Measurements from ENCODE around the gene CRBN.

CRBN gene

DNA sequence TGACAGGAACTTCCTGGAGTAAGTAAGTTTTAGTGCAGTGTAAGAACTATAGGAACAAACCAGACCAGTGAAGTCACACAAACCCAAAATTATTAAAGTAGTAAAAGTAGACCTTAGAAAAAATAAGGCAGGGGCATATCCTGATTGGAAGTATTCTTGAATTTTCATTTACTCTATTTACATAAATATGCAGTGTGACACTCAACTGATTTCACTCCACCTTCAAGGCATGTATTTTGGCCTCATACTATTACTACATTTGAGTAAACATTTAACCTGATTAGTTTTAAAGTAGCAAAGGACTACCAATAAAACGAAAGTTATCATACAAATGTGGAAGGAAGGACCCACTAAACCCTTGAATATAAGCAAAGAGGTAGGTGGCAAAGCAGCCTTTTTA lies 29.9 kb downstream of the CRBN start:
- Mint-ChIP-seq H3K27ac (no peak overlapping the region), H3K36me3 (ENCODE audit: low read depth) (peaks cover 69% of the 10 kb centered on the region), H3K4me3 (no peak overlapping the region), H3K27me3 (ENCODE audit: low read depth) (no peaks in the 10 kb centered on the region), H3K9me3 (no peaks in the 10 kb centered on the region), H3K4me1 (no peaks in the 10 kb centered on the region)
- TF ChIP-seq, protein P1, sequence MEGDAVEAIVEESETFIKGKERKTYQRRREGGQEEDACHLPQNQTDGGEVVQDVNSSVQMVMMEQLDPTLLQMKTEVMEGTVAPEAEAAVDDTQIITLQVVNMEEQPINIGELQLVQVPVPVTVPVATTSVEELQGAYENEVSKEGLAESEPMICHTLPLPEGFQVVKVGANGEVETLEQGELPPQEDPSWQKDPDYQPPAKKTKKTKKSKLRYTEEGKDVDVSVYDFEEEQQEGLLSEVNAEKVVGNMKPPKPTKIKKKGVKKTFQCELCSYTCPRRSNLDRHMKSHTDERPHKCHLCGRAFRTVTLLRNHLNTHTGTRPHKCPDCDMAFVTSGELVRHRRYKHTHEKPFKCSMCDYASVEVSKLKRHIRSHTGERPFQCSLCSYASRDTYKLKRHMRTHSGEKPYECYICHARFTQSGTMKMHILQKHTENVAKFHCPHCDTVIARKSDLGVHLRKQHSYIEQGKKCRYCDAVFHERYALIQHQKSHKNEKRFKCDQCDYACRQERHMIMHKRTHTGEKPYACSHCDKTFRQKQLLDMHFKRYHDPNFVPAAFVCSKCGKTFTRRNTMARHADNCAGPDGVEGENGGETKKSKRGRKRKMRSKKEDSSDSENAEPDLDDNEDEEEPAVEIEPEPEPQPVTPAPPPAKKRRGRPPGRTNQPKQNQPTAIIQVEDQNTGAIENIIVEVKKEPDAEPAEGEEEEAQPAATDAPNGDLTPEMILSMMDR (IDR thresholded peaks at IDR 0.05; ENCODE audit: unreplicated experiment in 3 of 3), result no peak

DNA sequence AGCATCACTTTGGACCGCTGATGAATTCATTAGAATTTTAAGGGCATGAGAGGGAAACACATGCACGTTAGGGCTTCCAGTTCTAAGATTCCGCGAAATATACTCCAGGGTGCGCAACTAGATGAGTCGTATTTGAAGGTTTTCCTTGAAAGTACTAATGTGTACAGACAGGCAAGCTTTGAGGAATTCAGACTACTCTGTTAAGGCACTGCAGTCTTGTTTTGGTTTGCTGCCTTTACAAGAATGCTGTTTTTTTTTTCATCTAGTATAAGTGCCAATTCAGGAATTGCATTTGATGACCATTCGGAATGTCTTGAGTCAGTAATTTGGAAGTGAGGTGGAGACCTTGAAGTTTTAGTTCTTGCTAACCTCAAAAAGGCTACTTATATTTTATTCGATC lies 33.7 kb downstream of the CRBN start:
- Mint-ChIP-seq H3K36me3 (ENCODE audit: low read depth) (peaks cover 75% of the 10 kb centered on the region), H3K4me1 (no peaks in the 10 kb centered on the region)

DNA sequence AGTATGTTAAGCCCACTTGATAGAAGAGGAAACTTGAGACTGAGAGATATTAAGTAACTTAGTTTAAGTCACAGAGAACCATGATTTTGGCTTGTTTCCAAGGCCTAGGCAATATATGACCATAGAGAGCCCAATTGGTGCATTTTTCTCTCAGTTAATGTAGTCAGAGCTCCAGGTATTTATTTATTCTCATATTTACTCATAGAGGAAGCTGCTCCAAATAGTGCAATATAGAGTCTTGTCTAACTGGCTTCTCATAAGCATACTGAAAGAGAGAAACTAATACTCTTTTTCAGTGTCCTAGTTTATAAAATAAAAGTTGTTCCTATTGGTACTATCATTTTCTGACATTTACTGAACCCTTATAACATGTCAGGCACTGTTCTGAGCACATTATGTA lies 37.6 kb downstream of the CRBN start:
- Mint-ChIP-seq H3K4me1 (no peaks in the 10 kb centered on the region), H3K36me3 (ENCODE audit: low read depth) (peaks cover 86% of the 10 kb centered on the region), H3K9me3 (no peaks in the 10 kb centered on the region), H3K4me3 (no peak overlapping the region), H3K27ac (no peak overlapping the region), H3K27me3 (ENCODE audit: low read depth) (no peaks in the 10 kb centered on the region)
- TF ChIP-seq, protein P1 (IDR thresholded peaks at IDR 0.05; ENCODE audit: unreplicated experiment in 3 of 3), result no peak

More for the DNA sequence above, 33.7 kb downstream of the CRBN start:
- no peaks in the 10 kb centered on the region for H3K9me3 Mint-ChIP-seq
- no peak overlapping the region for H3K4me3 Mint-ChIP-seq
- H3K27ac Mint-ChIP-seq, result no peak overlapping the region
- H3K27me3 Mint-ChIP-seq (ENCODE audit: low read depth), result no peaks in the 10 kb centered on the region
- TF ChIP-seq, protein P1 (IDR thresholded peaks at IDR 0.05; ENCODE audit: unreplicated experiment in 3 of 3), result no peak

DNA sequence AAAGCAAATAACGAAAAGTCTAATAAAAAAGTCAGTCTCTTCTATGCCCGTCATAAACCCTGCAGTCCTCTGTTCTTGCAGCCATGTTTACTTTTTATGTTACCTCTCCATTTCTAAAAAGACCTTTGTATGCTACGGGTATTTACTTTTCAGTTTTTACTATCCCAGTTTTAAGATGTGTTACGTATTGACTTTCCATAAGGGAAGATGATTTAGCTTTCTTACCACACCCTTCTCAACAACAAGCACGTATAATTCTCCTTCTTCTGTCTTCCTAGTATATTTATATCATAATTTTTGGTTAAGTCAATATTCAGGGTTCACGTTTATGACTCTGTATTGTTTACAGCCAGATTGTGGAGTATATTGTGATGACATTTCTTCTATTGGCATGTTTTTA lies 42.0 kb downstream of the CRBN start:
- peaks cover 4% of the 10 kb centered on the region for H3K4me1 Mint-ChIP-seq
- H3K4me3 Mint-ChIP-seq, result no peak overlapping the region
- H3K36me3 Mint-ChIP-seq (ENCODE audit: low read depth), result peaks cover 73% of the 10 kb centered on the region
- H3K9me3 Mint-ChIP-seq, result no peaks in the 10 kb centered on the region
- H3K27ac Mint-ChIP-seq, result no peak overlapping the region
- TF ChIP-seq, protein P1 (IDR thresholded peaks at IDR 0.05; ENCODE audit: unreplicated experiment in 3 of 3), result no peak
- H3K27me3 Mint-ChIP-seq (ENCODE audit: low read depth), result no peaks in the 10 kb centered on the region

- no peak overlapping the region for H3K27ac Mint-ChIP-seq
- peaks cover 70% of the 10 kb centered on the region for H3K36me3 Mint-ChIP-seq (ENCODE audit: low read depth)
- no peaks in the 10 kb centered on the region for H3K9me3 Mint-ChIP-seq
- TF ChIP-seq, protein P1 (IDR thresholded peaks at IDR 0.05; ENCODE audit: unreplicated experiment in 3 of 3), result no peak
- H3K27me3 Mint-ChIP-seq (ENCODE audit: low read depth), result no peaks in the 10 kb centered on the region
- H3K4me1 Mint-ChIP-seq, result peaks cover 4% of the 10 kb centered on the region
- H3K4me3 Mint-ChIP-seq, result no peak overlapping the region
Measured at GRCh38 chr3:3134750-3135448, 44.6 kb downstream of the CRBN start.

DNA sequence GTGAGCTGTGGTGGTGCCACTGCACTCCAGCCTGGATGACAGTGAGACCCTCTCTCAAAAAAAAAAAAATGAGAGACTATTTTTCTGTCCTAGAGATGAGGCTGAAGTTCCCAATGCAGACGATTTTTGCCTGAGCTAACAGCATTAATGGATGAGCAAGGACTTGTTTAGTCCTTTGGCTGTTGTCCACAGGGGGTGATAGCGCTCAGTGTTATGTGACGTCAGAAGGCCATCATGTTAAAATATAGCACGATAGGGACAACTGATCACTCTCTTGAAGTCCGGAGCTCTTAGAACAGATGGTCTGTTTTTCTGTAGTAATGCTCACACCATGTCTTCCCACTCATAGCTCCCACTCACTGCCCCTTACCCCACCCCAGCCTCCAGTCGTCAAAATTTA lies 46.0 kb downstream of the CRBN start:
- TF ChIP-seq, protein P1 (IDR thresholded peaks at IDR 0.05; ENCODE audit: unreplicated experiment in 3 of 3), result no peak
- H3K27me3 Mint-ChIP-seq (ENCODE audit: low read depth), result no peaks in the 10 kb centered on the region
- H3K27ac Mint-ChIP-seq, result no peak overlapping the region
- no peak overlapping the region for H3K4me3 Mint-ChIP-seq
- H3K9me3 Mint-ChIP-seq, result no peaks in the 10 kb centered on the region
- peaks cover 9% of the 10 kb centered on the region for H3K4me1 Mint-ChIP-seq
- peaks cover 70% of the 10 kb centered on the region for H3K36me3 Mint-ChIP-seq (ENCODE audit: low read depth)
